ENCODE measurements around the gene CDC73.

Gene CDC73

GRCh38 chr1:193156822-193157142 is 35.0 kb downstream of the CDC73 start (continued):
- TF ChIP-seq SNAI2 (CRISPR knock-in tag; IDR thresholded peaks at IDR 0.05) (no peak), TOX (CRISPR knock-in tag; IDR thresholded peaks at IDR 0.05; ENCODE audit: borderline replicate concordance) (no peak)

- no peak for TF ChIP-seq ZC3H10 (CRISPR knock-in tag; IDR thresholded peaks at IDR 0.05)
- no peak for TF ChIP-seq RARB (CRISPR knock-in tag; IDR thresholded peaks at IDR 0.05)
- TF ChIP-seq TCF4 (CRISPR knock-in tag; IDR thresholded peaks at IDR 0.05; ENCODE audit: borderline replicate concordance) = no peak
- TF ChIP-seq ARNTL (CRISPR knock-in tag; IDR thresholded peaks at IDR 0.05; ENCODE audit: borderline replicate concordance, low read depth) = no peak
- no peak for TF ChIP-seq PPARA (CRISPR knock-in tag; IDR thresholded peaks at IDR 0.05; ENCODE audit: borderline replicate concordance)
- no peak for TF ChIP-seq GLIS3 (CRISPR knock-in tag; IDR thresholded peaks at IDR 0.05)
- TF ChIP-seq OSR1 (CRISPR knock-in tag; IDR thresholded peaks at IDR 0.05) = no peak
- ATAC-seq = peak; percentile 19; the same call in 1 of the 3 replicates
Observed at GRCh38 chr1:193157360-193157759, 35.5 kb downstream of the CDC73 start.

GRCh38 chr1:193176113-193176512 is 54.3 kb downstream of the CDC73 start:
- no peak for TF ChIP-seq ZNF565 (CRISPR knock-in tag; conservative IDR thresholded peaks at IDR 0.05; ENCODE audit: low read depth)
- no peak for TF ChIP-seq TCF4 (CRISPR knock-in tag; IDR thresholded peaks at IDR 0.05; ENCODE audit: borderline replicate concordance)
- TF ChIP-seq ZC3H10 (CRISPR knock-in tag; IDR thresholded peaks at IDR 0.05) = no peak
- TF ChIP-seq CSRNP3 (CRISPR knock-in tag; IDR thresholded peaks at IDR 0.05) = no peak
- TF ChIP-seq GLIS3 (CRISPR knock-in tag; IDR thresholded peaks at IDR 0.05) = no peak
- TF ChIP-seq ISL1 (CRISPR knock-in tag; IDR thresholded peaks at IDR 0.05) = no peak
- TF ChIP-seq BACH2 (CRISPR knock-in tag; IDR thresholded peaks at IDR 0.05; ENCODE audit: borderline replicate concordance) = no peak
- TF ChIP-seq CSDC2 (CRISPR knock-in tag; IDR thresholded peaks at IDR 0.05) = no peak
- TF ChIP-seq POU6F1 (CRISPR knock-in tag; IDR thresholded peaks at IDR 0.05; ENCODE audit: borderline replicate concordance, low read depth) = no peak
- no peak for TF ChIP-seq PATZ1 (CRISPR knock-in tag; IDR thresholded peaks at IDR 0.05; ENCODE audit: borderline replicate concordance)
- TF ChIP-seq ZNF70 (CRISPR knock-in tag; IDR thresholded peaks at IDR 0.05) = no peak
- TF ChIP-seq CREB5 (CRISPR knock-in tag; IDR thresholded peaks at IDR 0.05; ENCODE audit: low read depth) = no peak
- TF ChIP-seq ARNTL (CRISPR knock-in tag; IDR thresholded peaks at IDR 0.05; ENCODE audit: borderline replicate concordance, low read depth) = no peak
- TF ChIP-seq TOX (CRISPR knock-in tag; IDR thresholded peaks at IDR 0.05; ENCODE audit: borderline replicate concordance) = no peak
- no peak for TF ChIP-seq ESRRG (CRISPR knock-in tag; IDR thresholded peaks at IDR 0.05)
- TF ChIP-seq PPARA (CRISPR knock-in tag; IDR thresholded peaks at IDR 0.05; ENCODE audit: borderline replicate concordance) = no peak
- no peak for TF ChIP-seq SNAI2 (CRISPR knock-in tag; IDR thresholded peaks at IDR 0.05)
- no peak for TF ChIP-seq OSR1 (CRISPR knock-in tag; IDR thresholded peaks at IDR 0.05)
- ATAC-seq = no peak

GRCh38 chr1:193176788-193177187 is 55.0 kb downstream of the CDC73 start:
- ATAC-seq = no peak
- TF ChIP-seq ESRRG (CRISPR knock-in tag; IDR thresholded peaks at IDR 0.05) (no peak), CREB5 (CRISPR knock-in tag; IDR thresholded peaks at IDR 0.05; ENCODE audit: low read depth) (no peak), PPARA (CRISPR knock-in tag; IDR thresholded peaks at IDR 0.05; ENCODE audit: borderline replicate concordance) (no peak)

GRCh38 chr1:193179094-193179493 is 57.3 kb downstream of the CDC73 start:
- no peak for ATAC-seq
- TF ChIP-seq SNAI2 (CRISPR knock-in tag; IDR thresholded peaks at IDR 0.05) (no peak), ZFP30 (CRISPR knock-in tag; IDR thresholded peaks at IDR 0.05) (no peak), ISL1 (CRISPR knock-in tag; IDR thresholded peaks at IDR 0.05) (no peak), ZNF565 (CRISPR knock-in tag; conservative IDR thresholded peaks at IDR 0.05; ENCODE audit: low read depth) (no peak), ESRRG (CRISPR knock-in tag; IDR thresholded peaks at IDR 0.05) (no peak), CSRNP3 (CRISPR knock-in tag; IDR thresholded peaks at IDR 0.05) (no peak), OSR1 (CRISPR knock-in tag; IDR thresholded peaks at IDR 0.05) (no peak), ARNTL (CRISPR knock-in tag; IDR thresholded peaks at IDR 0.05; ENCODE audit: borderline replicate concordance, low read depth) (no peak), PATZ1 (CRISPR knock-in tag; IDR thresholded peaks at IDR 0.05; ENCODE audit: borderline replicate concordance) (no peak), PPARA (CRISPR knock-in tag; IDR thresholded peaks at IDR 0.05; ENCODE audit: borderline replicate concordance) (no peak)

Data from SK-N-SH treated with all-trans-retinoic acid at 6 μM for 48 hours (cell line).